DND-41 (cell line): ENCODE results near the gene SRCAP.

Experiments
- CTCF ChIP-seq: IDR thresholded peaks from 2 replicates; pipeline ENCODE4 v1.5.1; 2012; ENCODE audit warnings: borderline replicate concordance, low read length, moderate library complexity, mild to moderate bottlenecking; ENCODE audit not compliant: poor library complexity, severe bottlenecking; ENCODE audit errors: extremely low read depth
- EZH2 ChIP-seq: IDR thresholded peaks from 3 replicates; pipeline ENCODE4 v1.6.1; 2012; ENCODE audit warnings: borderline replicate concordance, low read depth, mild to moderate bottlenecking, moderate library complexity, low read length, inconsistent platforms; ENCODE audit not compliant: severe bottlenecking

GRCh38 chr16:30753596-30753995 lies 54.6 kb downstream of the SRCAP start:
- no peak for TF ChIP-seq CTCF
- no peak for TF ChIP-seq EZH2
